Cerebellar nuclear complex (tissue), 1 donor: ENCODE results near the gene MDFIC.

Experiments used
- DNase-seq, 2 experiments: peaks; one replicate each; lab custom pipeline; 2025; lab: John Stamatoyannopoulos, UW

MDFIC gene

GRCh38 chr7:114952296-114952695 is 30.4 kb downstream of the MDFIC start:
- no peak for DNase-seq

DNA sequence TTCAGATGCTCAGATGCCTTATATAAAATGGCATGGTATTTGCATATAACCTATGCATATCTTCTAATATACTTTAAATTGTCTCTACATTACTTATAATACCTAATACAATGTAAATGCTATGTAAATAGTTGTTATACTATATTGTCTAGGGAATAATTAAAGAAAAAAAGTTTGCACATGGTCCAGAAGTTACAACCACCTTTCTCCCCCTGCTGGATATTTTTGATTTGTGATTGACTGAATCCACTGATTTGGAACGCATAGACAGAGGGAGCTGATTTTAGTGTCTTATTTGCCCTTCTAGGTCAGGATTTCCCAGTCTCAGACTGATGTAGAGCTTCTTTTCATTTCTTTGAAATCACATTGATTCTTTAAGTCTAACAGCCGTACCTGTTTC is 31.8 kb downstream of the MDFIC start:
- no peak for DNase-seq

GRCh38 chr7:114956702-114957101 is 34.8 kb downstream of the MDFIC start:
- DNase-seq, result no peak

GRCh38 chr7:114957444-114957843 is 35.5 kb downstream of the MDFIC start:
- no peak for DNase-seq

GRCh38 chr7:114959931-114960330 is 38.0 kb downstream of the MDFIC start:
- no peak for DNase-seq

GRCh38 chr7:114962441-114962840 is 40.5 kb downstream of the MDFIC start:
- no peak for DNase-seq

DNA sequence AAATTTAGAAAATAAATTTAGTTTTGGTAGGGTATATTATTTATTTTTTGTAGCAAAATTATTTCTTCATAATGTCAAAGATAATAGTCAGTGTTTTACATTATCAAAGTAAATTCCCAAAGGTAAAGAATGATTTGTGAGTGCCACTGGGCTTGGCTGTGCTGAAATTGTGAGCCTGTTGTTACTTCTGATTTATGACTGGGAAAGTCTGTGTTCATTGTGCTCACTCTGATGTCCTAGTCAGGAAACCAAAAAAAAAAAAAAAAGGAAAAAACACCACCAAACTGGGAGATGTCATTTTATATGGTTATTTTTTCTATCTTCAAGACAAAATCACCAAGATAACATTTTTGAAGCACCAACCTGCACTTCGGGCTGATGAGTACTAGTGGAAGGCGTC is 44.3 kb downstream of the MDFIC start:
- no peak for DNase-seq

DNA sequence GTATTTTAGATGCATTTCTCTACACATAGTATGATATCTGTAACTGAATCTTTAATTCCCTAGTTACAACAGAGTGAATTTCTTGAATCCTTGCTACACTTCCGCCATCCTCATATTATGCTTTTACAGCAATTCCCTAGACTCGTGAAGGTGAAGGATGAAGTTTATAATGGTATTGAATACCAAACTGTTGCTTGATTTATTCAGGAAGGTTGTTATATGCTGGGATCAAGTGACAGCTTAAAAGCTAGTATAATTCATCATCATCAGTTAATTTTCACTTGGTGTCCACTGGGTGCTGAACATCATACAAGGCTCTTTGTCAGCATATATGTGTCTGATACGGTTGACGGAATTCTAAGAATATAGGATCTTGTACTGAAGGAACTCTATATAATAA is 47.2 kb downstream of the MDFIC start:
- no peak for DNase-seq

- no peak for DNase-seq
Measured at GRCh38 chr7:114970308-114970707, 48.4 kb downstream of the MDFIC start.

GRCh38 chr7:114970732-114971131 is 48.8 kb downstream of the MDFIC start:
- no peak for DNase-seq

- DNase-seq, result no peak
Measured at GRCh38 chr7:114972567-114972966, 50.7 kb downstream of the MDFIC start.

- DNase-seq, result no peak
Measured at GRCh38 chr7:114973147-114973546, 51.3 kb downstream of the MDFIC start.

- no peak for DNase-seq
Measured at GRCh38 chr7:114975401-114975800, 53.5 kb downstream of the MDFIC start.

- DNase-seq, result no peak
Measured at GRCh38 chr7:114976666-114977065, 54.8 kb downstream of the MDFIC start.

DNA sequence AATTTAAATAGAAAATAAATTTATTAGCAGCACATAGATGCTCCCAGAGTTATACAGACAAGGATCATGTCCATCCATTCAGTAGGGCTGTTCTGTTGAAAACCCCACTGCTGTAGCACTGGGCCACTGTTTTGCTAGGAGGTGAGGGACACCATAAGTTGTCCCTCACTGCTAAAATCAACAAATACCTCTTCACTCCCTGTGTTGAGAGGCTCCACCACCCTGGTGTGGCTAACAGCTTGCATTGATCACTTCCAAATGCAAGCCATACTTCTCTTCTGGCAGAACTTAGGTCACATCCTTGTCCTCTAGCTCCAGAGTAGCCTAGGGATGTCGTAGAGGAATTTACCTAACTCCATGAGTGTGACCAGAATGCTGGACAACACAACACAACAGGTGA is 55.4 kb downstream of the MDFIC start:
- DNase-seq, result no peak

DNA sequence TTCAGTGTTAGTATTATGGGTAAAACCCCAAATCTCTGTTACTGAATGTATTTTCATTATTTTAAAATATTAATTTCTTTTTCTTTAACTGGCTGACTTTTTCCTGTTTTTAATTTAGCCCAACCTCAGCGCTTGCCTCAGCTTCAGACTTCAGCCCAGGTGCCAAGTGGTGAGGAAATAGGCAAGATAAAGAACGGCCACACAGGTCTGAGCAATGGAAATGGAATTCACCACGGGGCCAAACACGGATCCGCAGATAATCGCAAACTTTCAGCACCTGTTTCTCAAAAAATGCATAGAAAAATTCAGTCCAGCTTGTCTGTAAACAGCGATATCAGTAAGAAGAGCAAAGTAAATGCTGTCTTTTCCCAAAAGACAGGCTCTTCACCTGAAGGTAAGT is 57.5 kb downstream of the MDFIC start:
- DNase-seq, result no peak

DNA sequence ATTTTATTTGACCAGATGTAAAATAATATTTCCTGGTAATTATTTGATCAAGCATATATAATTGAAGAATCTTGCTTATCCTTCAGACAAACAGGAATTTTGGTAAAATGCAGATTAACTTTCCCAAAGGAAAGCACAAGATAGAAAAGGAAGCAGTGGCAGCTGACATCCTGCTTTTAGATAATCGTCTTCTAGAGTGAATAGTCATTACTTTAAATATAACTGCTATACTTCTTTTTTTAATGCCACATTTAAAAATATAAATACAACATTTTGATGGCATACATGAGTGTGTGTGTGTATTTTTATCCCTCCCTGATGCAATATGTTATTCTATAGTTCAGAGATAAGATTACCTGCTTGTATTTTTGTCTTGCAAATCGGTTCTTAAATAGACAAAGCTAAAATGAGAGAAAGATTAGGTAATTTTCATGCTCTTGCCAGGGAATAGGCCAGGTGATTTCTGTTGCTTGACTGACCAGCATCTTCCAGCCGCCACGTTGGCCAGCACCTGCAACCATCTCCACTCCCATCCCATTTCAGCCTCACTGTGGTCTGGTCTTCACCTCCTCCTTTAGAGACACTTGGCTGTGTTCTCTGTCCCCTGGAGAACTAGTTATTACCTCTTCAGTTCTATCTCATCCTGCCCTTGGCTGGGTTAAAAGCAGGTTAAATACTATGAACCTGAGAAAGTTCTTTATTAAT is 58.1 kb downstream of the MDFIC start:
- no peak for DNase-seq

GRCh38 chr7:114981323-114981722 is 59.4 kb downstream of the MDFIC start:
- DNase-seq, result no peak

DNA sequence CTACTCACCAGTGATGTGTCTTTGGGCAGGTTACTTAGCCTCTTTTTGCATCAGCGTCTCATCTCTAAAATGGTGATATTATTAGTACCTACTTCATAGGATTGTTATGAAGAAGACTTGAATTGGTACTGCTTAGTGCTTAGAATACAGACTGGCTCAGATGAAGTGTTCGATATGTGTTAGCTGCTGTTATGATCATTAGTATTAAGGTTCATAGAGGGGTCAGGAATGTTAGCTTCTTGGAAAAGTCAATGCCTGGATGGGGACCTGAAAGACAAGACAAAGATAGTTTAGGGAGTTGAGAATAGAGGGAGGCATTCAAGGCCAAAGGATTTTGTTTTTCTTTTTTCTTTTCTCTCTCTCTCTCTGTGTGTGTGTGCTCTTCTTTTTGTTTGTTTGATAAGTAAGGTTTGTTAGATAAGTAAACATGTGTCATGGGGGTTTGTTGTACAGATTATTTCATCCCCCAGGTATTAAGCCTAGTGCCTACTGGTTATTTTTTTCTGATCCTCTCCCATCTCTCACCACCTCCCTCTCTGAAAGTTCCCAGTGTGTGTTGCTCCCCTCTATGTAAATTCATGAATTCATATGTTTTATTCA is 63.3 kb downstream of the MDFIC start:
- no peak for DNase-seq

- no peak for DNase-seq
Measured at GRCh38 chr7:114986190-114987180, 64.6 kb downstream of the MDFIC start.

DNA sequence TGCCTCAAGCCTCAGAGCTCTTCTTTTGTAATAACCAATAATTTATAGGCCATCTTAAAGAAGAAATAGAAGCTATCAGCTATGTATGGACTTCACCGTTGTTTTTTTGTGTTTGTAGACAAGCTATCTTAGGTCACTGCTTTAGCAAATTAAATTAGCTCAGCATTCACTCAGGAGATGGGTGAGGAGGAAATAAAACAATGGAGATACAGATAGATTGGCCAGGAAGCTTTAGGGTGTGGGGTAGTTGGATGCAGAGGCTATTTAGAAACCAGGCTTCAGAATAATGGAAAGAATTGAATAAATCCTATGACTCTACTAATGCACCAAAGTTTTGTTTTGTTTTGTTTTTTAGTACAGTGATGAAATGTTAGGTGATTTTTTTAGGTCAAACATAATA is 66.1 kb downstream of the MDFIC start:
- DNase-seq, result no peak

DNA sequence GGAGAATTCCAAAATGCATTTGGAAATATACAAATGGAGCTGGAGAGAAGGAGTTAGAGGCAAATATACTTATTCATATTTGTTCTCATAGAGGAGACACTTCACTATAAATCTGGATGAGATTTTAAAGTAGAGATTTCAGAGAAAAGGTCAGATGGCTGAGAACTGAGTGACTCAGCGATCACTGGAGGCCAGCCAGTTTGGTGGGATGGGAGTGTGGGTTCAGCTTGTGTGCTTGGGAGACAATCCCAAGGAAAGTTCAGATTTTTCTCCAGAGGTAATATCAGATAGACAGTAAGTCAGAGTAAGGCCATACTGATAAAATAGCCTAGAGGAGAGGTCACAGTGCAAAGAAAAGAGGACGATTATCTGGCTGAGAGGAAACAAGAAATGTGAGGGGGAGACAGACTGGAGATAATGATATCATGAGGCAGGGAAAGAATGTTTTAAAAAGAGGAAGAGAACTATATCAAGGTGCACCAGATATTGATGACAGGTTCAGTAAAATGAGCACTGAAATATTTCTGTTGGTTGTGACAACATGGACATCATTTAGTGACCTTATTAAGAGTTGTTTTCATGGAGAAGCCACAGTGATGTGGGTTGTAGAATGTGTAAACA is 67.0 kb downstream of the MDFIC start:
- no peak for DNase-seq
